ENCODE results near the gene XPO1.
"Not testable (repeated sequence)": the region's sequence is repeated elsewhere in the genome, so short reads cannot be mapped to it uniquely, and the experiment has no call there.

Gene XPO1, protein sequence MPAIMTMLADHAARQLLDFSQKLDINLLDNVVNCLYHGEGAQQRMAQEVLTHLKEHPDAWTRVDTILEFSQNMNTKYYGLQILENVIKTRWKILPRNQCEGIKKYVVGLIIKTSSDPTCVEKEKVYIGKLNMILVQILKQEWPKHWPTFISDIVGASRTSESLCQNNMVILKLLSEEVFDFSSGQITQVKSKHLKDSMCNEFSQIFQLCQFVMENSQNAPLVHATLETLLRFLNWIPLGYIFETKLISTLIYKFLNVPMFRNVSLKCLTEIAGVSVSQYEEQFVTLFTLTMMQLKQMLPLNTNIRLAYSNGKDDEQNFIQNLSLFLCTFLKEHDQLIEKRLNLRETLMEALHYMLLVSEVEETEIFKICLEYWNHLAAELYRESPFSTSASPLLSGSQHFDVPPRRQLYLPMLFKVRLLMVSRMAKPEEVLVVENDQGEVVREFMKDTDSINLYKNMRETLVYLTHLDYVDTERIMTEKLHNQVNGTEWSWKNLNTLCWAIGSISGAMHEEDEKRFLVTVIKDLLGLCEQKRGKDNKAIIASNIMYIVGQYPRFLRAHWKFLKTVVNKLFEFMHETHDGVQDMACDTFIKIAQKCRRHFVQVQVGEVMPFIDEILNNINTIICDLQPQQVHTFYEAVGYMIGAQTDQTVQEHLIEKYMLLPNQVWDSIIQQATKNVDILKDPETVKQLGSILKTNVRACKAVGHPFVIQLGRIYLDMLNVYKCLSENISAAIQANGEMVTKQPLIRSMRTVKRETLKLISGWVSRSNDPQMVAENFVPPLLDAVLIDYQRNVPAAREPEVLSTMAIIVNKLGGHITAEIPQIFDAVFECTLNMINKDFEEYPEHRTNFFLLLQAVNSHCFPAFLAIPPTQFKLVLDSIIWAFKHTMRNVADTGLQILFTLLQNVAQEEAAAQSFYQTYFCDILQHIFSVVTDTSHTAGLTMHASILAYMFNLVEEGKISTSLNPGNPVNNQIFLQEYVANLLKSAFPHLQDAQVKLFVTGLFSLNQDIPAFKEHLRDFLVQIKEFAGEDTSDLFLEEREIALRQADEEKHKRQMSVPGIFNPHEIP (N-terminal part only)
- 234 to 265 (median 253) reads per million in 3 donors for total RNA-seq

DNA sequence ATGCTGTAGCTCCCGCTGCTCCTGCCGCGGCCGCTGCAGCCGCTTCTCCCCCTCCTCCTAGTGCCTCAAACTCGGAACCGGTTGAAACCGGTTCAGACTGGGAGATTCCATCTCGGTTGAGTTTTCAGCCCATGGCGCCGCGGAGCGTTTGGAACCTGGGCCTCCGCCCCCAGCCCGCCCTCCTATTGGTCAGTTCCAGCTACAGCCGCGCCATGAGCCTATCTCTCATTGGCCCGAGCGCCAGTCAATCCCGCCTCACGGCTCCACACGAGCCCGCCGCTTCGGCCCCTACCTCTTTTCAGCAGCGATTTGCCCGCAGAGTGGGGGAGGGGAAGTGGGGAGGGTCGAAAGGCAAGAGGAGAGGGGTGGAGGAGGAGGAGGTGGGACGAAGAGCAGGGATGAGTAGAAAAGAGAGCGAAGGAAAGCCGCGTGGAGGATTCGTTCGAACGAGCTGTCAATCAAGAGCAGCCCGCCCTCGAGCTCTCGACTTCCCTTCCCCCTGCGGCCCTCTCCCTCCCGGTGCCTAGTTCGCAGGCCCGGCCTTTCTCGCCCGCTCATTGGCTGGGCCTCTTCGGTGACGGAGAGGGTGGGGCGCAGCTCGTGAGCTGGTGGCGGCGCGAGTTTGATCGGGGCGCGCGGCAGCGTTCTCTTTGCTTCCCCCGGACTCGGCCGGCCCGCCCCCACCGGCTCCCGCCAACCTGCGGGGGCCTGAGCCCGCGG, at the start of gene XPO1:
Gene XPO1, minus strand, starts transcription at position 157 of the 720 bp plus-strand sequence. CDS start 4,459 bp downstream, outside the sequence.
- DNase-seq, result peak; percentile 95 to 98 (median 98)
- H3K27me3 ChIP-seq (replicated peaks; ENCODE audit: control insufficient read depth, insufficient read depth, low read length, poor library complexity, severe bottlenecking), result no peaks in the 10 kb centered on the region

DNA sequence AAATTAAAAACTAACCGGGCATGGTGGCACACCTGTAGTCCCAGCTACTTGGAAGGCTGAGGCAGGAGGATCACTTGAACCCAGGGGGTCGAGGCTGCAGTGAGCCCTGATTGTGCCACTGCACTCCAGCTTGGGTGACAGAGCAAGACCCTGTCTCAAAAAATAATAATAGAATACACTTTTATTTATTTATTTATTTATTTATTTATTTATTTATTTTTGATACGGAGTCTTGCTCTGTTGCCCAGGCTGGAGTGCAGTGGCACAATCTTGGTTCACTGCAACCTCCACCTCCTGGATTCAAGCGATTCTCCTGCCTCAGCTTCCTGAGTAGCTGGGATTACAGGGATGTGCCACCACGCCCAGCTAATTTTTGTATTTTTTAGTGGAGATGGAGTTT, 48.8 kb upstream of the XPO1 start:
- H3K4me1 ChIP-seq (ENCODE audit: control insufficient read depth, insufficient read depth, low read length, poor library complexity, severe bottlenecking); H3K27me3 ChIP-seq (replicated peaks; ENCODE audit: control insufficient read depth, insufficient read depth, low read length, poor library complexity, severe bottlenecking); DNase-seq; H3K36me3 ChIP-seq (ENCODE audit: control insufficient read depth, insufficient read depth, low read length); H3K4me3 ChIP-seq (ENCODE audit: insufficient read depth, low read depth, low read length, poor library complexity, severe bottlenecking); H3K27ac ChIP-seq (ENCODE audit: insufficient read depth, low read length, poor library complexity, severe bottlenecking); H3K9me3 ChIP-seq (ENCODE audit: control insufficient read depth, low read length): not testable (repeated sequence)

More for the DNA sequence above, at the start of gene XPO1:
- Histone ChIP-seq H3K9me3 (ENCODE audit: control insufficient read depth, low read length) (no peaks in the 10 kb centered on the region), H3K36me3 (ENCODE audit: control insufficient read depth, insufficient read depth, low read length) (no peaks in the 10 kb centered on the region), H3K4me3 (ENCODE audit: insufficient read depth, low read depth, low read length, poor library complexity, severe bottlenecking) (peak within 1 kb of the TSS; percentile 85), H3K4me1 (ENCODE audit: control insufficient read depth, insufficient read depth, low read length, poor library complexity, severe bottlenecking) (peaks cover 20% of the 10 kb centered on the region), H3K27ac (ENCODE audit: insufficient read depth, low read length, poor library complexity, severe bottlenecking) (peak within 1 kb of the TSS; percentile 98)

DNA sequence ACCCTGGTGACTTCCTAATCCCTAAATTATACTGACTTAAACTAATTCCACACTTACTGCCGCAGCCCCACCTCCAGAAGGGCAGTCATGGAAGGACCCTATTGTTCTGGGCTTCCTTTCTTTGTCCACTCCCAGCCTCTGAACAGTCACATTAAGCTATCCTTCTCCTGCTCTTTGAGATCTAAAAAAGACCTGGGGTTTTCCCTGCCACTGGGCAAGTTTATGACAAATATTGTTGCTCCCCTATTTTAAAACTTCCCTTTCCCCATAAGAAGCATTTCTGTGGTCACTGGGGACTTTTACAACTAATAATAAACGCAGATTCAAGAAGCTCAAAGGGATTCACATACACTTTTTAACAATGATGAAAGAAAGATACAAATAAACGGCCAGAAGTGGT, 47.2 kb upstream of the XPO1 start:
- no peak overlapping the region for H3K27ac ChIP-seq (ENCODE audit: insufficient read depth, low read length, poor library complexity, severe bottlenecking)
- no peak for DNase-seq
- H3K36me3 ChIP-seq (ENCODE audit: control insufficient read depth, insufficient read depth, low read length), result no peaks in the 10 kb centered on the region
- H3K4me3 ChIP-seq (ENCODE audit: insufficient read depth, low read depth, low read length, poor library complexity, severe bottlenecking), result no peak overlapping the region
- no peaks in the 10 kb centered on the region for H3K4me1 ChIP-seq (ENCODE audit: control insufficient read depth, insufficient read depth, low read length, poor library complexity, severe bottlenecking)
- H3K27me3 ChIP-seq (replicated peaks; ENCODE audit: control insufficient read depth, insufficient read depth, low read length, poor library complexity, severe bottlenecking), result no peaks in the 10 kb centered on the region
- H3K9me3 ChIP-seq (ENCODE audit: control insufficient read depth, low read length), result no peaks in the 10 kb centered on the region

DNA sequence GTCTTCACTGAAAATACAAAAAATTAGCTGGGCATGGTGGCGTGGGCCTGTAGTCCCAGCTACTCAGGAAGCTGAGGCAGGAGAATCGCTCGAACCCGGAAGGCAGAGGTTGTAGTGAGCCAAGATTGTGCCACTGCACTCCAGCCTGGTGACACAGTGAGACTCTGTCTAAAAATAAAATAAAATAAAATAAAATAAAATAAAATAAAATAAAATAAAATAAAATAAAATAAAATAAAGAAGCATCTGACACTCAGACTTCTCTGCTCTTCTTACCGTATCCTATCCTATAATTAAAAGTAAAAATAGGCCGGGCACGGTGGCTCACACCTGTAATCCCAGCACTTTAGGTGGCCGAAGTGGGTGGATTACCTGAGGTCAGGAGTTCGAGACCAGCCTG, 46.2 kb upstream of the XPO1 start:
- H3K27ac ChIP-seq (ENCODE audit: insufficient read depth, low read length, poor library complexity, severe bottlenecking); DNase-seq; H3K36me3 ChIP-seq (ENCODE audit: control insufficient read depth, insufficient read depth, low read length): not testable (repeated sequence)

DNA sequence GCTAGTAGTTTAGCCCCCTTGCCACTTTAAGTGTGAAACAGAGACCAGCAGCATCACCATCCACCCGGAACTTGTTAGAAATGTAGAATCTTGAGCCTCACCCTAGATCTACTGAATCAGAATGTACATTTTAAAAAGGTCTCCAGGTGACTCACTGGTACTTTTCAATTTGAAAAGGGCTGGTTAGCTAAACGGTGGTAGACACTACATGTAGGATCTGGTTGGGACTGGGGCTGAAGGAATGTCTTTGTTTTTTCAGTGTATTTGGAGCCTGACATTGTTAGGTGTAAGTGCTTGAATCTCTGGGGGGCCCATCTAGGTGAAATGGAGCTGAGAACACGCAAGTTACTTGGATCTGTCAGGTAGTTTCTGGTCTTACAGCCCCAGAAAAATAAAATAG, 44.0 kb upstream of the XPO1 start:
- no peak overlapping the region for H3K27ac ChIP-seq (ENCODE audit: insufficient read depth, low read length, poor library complexity, severe bottlenecking)
- no peak overlapping the region for H3K4me3 ChIP-seq (ENCODE audit: insufficient read depth, low read depth, low read length, poor library complexity, severe bottlenecking)
- no peaks in the 10 kb centered on the region for H3K9me3 ChIP-seq (ENCODE audit: control insufficient read depth, low read length)
- H3K4me1 ChIP-seq (ENCODE audit: control insufficient read depth, insufficient read depth, low read length, poor library complexity, severe bottlenecking), result no peaks in the 10 kb centered on the region
- H3K36me3 ChIP-seq (ENCODE audit: control insufficient read depth, insufficient read depth, low read length), result no peaks in the 10 kb centered on the region
- DNase-seq, result no peak
- H3K27me3 ChIP-seq (replicated peaks; ENCODE audit: control insufficient read depth, insufficient read depth, low read length, poor library complexity, severe bottlenecking), result no peaks in the 10 kb centered on the region

More for the DNA sequence above, 46.2 kb upstream of the XPO1 start:
- H3K9me3 ChIP-seq (ENCODE audit: control insufficient read depth, low read length); H3K4me1 ChIP-seq (ENCODE audit: control insufficient read depth, insufficient read depth, low read length, poor library complexity, severe bottlenecking); H3K27me3 ChIP-seq (replicated peaks; ENCODE audit: control insufficient read depth, insufficient read depth, low read length, poor library complexity, severe bottlenecking); H3K4me3 ChIP-seq (ENCODE audit: insufficient read depth, low read depth, low read length, poor library complexity, severe bottlenecking): not testable (repeated sequence)

DNA sequence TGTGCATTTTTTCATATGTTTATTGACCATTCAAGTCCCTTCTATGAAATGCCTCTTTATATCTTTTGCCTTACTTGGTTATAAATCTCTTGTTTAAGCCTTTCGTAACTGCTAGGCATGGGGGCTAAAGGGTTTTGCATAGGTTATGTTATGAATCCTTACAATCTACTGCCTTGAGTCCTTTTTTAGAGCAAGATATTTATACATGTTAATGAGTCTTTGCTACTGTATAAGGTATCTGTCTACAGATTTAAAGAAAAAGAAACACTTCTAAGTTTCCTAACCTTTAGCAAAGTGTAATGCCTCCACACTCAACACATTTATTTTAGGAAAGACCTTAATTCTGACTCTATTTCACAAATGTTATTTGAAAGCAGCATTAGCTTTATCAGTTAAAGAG, 43.6 kb upstream of the XPO1 start:
- DNase-seq, result no peak
- H3K27ac ChIP-seq (ENCODE audit: insufficient read depth, low read length, poor library complexity, severe bottlenecking), result no peak overlapping the region
- H3K36me3 ChIP-seq (ENCODE audit: control insufficient read depth, insufficient read depth, low read length), result no peaks in the 10 kb centered on the region
- no peaks in the 10 kb centered on the region for H3K9me3 ChIP-seq (ENCODE audit: control insufficient read depth, low read length)
- no peaks in the 10 kb centered on the region for H3K4me1 ChIP-seq (ENCODE audit: control insufficient read depth, insufficient read depth, low read length, poor library complexity, severe bottlenecking)
- no peaks in the 10 kb centered on the region for H3K27me3 ChIP-seq (replicated peaks; ENCODE audit: control insufficient read depth, insufficient read depth, low read length, poor library complexity, severe bottlenecking)
- no peak overlapping the region for H3K4me3 ChIP-seq (ENCODE audit: insufficient read depth, low read depth, low read length, poor library complexity, severe bottlenecking)

DNA sequence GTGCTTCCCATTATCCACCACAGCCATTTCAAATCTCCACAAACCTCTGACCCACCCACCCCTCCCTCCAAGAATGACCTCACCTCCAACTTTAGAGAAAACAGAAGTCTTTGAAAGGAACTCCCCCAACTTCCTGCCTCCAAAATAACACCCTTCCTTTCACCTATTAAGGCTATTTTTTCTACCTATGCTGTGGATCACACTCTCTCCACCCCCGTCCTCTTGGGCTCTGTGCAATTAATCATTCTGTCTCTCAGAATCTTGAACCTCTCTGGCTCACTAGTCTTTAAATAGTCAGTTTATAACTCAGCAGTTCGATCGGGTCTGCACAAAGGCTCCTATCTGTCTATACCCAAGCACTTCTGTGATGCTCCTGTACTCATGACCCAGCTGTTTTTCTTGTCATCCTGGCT, 37.3 kb upstream of the XPO1 start:
- no peak for DNase-seq

DNA sequence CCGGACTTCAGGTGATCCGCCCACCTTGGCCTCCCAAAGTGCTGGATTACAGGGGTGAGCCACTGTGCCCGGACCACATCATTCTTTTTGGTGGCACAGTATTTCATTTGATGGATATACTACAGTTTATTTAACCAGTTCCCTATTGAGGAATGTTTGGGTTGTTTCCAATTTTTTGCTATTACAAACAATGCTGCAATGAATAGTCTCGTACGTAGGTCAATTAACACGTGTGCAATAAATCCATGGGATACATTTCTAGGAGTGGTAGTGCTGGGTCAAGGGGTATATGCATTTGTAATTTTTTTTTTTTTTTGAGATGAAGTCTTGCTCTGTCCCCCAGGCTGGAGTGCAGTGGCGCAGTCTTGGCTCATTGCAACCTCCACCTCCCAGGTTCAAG, 28.4 kb upstream of the XPO1 start:
- DNase-seq, result no peak
- H3K9me3 ChIP-seq (ENCODE audit: control insufficient read depth, low read length), result no peaks in the 10 kb centered on the region
- no peaks in the 10 kb centered on the region for H3K4me1 ChIP-seq (ENCODE audit: control insufficient read depth, insufficient read depth, low read length, poor library complexity, severe bottlenecking)
- H3K27ac ChIP-seq (ENCODE audit: insufficient read depth, low read length, poor library complexity, severe bottlenecking), result no peak overlapping the region
- no peak overlapping the region for H3K4me3 ChIP-seq (ENCODE audit: insufficient read depth, low read depth, low read length, poor library complexity, severe bottlenecking)
- H3K27me3 ChIP-seq (replicated peaks; ENCODE audit: control insufficient read depth, insufficient read depth, low read length, poor library complexity, severe bottlenecking), result no peaks in the 10 kb centered on the region
- H3K36me3 ChIP-seq (ENCODE audit: control insufficient read depth, insufficient read depth, low read length), result no peaks in the 10 kb centered on the region

More for the DNA sequence above, 37.3 kb upstream of the XPO1 start:
- no peaks in the 10 kb centered on the region for H3K27me3 ChIP-seq (replicated peaks; ENCODE audit: control insufficient read depth, insufficient read depth, low read length, poor library complexity, severe bottlenecking)
- H3K36me3 ChIP-seq (ENCODE audit: control insufficient read depth, insufficient read depth, low read length), result no peaks in the 10 kb centered on the region
- no peaks in the 10 kb centered on the region for H3K9me3 ChIP-seq (ENCODE audit: control insufficient read depth, low read length)
- no peak overlapping the region for H3K27ac ChIP-seq (ENCODE audit: insufficient read depth, low read length, poor library complexity, severe bottlenecking)
- no peaks in the 10 kb centered on the region for H3K4me1 ChIP-seq (ENCODE audit: control insufficient read depth, insufficient read depth, low read length, poor library complexity, severe bottlenecking)
- no peak overlapping the region for H3K4me3 ChIP-seq (ENCODE audit: insufficient read depth, low read depth, low read length, poor library complexity, severe bottlenecking)

DNA sequence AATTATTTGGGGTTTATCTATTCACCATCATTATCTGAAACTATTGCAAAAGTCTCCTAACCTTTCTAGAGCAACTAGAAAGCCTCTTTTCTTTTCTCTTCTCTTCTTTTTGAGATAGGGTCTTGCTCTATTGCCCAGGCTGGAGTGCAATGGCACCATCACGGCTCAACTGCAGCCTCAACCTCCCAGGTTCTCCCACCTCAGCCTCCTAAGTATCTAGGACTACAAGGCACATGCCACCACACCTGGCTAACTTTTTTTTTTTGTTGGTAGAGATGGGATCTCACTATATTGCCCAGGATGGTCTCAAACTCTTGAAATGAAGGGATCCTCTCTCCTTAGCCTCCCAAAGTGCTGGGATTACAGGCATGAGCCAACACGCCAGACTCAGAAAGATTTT, 24.5 kb upstream of the XPO1 start:
- no peaks in the 10 kb centered on the region for H3K9me3 ChIP-seq (ENCODE audit: control insufficient read depth, low read length)
- H3K27me3 ChIP-seq (replicated peaks; ENCODE audit: control insufficient read depth, insufficient read depth, low read length, poor library complexity, severe bottlenecking), result no peaks in the 10 kb centered on the region
- H3K4me3 ChIP-seq (ENCODE audit: insufficient read depth, low read depth, low read length, poor library complexity, severe bottlenecking), result no peak overlapping the region
- no peaks in the 10 kb centered on the region for H3K36me3 ChIP-seq (ENCODE audit: control insufficient read depth, insufficient read depth, low read length)
- no peak for DNase-seq
- no peaks in the 10 kb centered on the region for H3K4me1 ChIP-seq (ENCODE audit: control insufficient read depth, insufficient read depth, low read length, poor library complexity, severe bottlenecking)
- no peak overlapping the region for H3K27ac ChIP-seq (ENCODE audit: insufficient read depth, low read length, poor library complexity, severe bottlenecking)
